IPS-20b (cell line): ENCODE measurements around the gene MAP4K5.
"Not testable (repeated sequence)": the region's sequence is repeated elsewhere in the genome, so short reads cannot be mapped to it uniquely, and the experiment has no call there.

Experiments
- H3K27ac ChIP-seq: one replicate; pipeline ENCODE4 v1.5.1; 2013; ENCODE audit warnings: low read length
- H3K27me3 ChIP-seq: 2 replicates; pipeline ENCODE4 v1.6.1; 2013; ENCODE audit warnings: mild to moderate bottlenecking, low read length, inconsistent platforms; ENCODE audit not compliant: insufficient read depth
- H3K36me3 ChIP-seq: 2 replicates; pipeline ENCODE4 v1.6.1; 2013; ENCODE audit warnings: low read depth, mild to moderate bottlenecking, inconsistent platforms, low read length, moderate library complexity; ENCODE audit not compliant: insufficient read depth
- H3K4me1 ChIP-seq: 2 replicates; pipeline ENCODE4 v1.6.1; 2013; ENCODE audit warnings: mild to moderate bottlenecking, control low read depth, inconsistent platforms, low read length, moderate library complexity; ENCODE audit not compliant: insufficient read depth
- H3K4me3 ChIP-seq: 2 replicates; pipeline ENCODE4 v1.5.1; 2013; ENCODE audit warnings: mild to moderate bottlenecking, low read length, inconsistent platforms
- H3K9ac ChIP-seq: 2 replicates; pipeline ENCODE4 v1.6.1; 2013; ENCODE audit warnings: low read depth, mild to moderate bottlenecking, inconsistent platforms, low read length, moderate library complexity
- H3K9me3 ChIP-seq: 2 replicates; pipeline ENCODE4 v1.6.1; 2013; ENCODE audit warnings: mild to moderate bottlenecking, low read depth, low read length, inconsistent platforms; ENCODE audit not compliant: insufficient read depth

MAP4K5 gene

DNA sequence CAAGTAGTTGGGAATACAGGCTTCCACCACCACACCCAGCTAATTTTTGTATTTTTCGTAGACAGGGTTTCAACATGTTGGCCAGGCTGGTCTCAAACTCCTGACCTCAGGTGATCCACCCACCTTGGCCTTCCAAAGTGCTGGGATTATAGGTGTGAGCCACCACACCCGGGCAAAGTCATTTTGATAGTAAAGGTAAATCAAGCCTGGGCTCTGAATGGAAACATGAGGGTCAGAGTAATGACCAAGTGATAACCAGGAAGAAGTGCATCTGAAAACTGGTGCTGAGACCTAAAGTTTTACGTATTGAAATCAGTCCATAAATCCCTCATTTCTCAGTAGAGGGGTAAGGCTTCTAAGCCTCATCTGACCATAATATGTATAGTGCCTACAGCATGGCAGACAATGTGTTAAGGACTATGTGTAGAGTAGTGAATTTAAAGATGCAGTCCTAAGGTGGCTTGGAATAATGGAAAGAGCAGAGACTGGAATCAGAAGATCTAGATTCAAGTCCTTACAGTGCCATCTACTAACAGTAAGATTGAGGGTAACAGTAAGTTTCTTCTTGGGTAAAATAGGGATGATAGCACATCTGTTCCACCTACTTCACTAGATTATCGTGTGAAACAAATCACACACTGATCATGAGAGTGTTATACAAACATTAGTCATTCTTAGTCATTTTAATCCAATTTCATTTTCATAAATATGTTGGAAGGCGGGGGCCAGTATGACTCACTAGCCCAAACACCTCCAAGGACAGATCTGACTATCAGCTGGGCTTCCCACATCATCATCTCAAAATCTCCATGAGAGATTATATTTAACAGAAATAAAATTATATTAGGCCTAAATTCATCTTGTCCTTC, 11.2 kb downstream of the MAP4K5 start:
- Histone ChIP-seq H3K4me1 (peaks cover 11% of the 10 kb centered on the region), H3K36me3 (no peaks in the 10 kb centered on the region), H3K9ac (no peak overlapping the region), H3K9me3 (no peaks in the 10 kb centered on the region), H3K27ac (no peak overlapping the region), H3K27me3 (no peaks in the 10 kb centered on the region), H3K4me3 (no peak overlapping the region)

DNA sequence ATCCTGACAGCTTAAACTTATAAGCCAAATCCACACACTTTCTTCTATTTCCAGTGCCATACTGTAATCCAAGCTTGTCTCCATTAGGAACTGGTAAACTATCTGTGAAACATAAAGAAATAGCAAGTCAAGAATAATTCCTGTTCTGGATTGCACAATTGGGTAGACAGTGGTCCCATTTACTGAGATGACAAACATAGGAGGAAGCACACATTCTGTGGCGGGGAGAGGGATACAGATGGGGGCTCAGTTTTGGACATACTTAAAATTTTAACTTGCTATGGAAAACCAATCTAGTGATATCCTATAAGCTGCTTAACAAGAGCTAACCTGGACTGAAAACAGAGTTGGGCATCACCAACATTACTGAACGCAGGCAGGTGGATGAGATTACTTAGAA, 16.3 kb downstream of the MAP4K5 start:
- H3K36me3 ChIP-seq, result no peaks in the 10 kb centered on the region
- no peak overlapping the region for H3K9ac ChIP-seq
- no peaks in the 10 kb centered on the region for H3K9me3 ChIP-seq
- H3K4me1 ChIP-seq, result no peaks in the 10 kb centered on the region
- no peak overlapping the region for H3K27ac ChIP-seq
- H3K27me3 ChIP-seq, result no peaks in the 10 kb centered on the region
- H3K4me3 ChIP-seq, result no peak overlapping the region

DNA sequence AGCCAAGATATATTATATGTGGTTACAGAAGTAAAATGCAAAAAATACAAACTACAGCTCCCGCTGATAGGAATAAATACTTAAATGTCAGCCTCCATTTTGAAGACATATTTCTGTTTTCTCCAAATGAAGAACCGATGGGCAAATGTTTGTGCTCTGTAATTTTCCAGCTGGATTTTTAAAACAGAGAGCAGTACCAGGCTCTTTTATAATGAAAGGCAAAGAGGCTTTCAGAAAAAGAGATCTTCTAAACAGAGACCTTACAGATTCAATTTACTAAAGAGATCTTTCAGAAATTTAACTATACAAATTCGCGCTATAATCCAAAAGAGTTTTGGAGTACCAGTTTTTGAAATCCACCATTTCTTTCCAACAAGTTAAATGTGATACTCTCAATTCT, 19.9 kb downstream of the MAP4K5 start:
- Histone ChIP-seq H3K4me1 (no peaks in the 10 kb centered on the region), H3K9ac (no peak overlapping the region), H3K27ac (no peak overlapping the region), H3K9me3 (no peaks in the 10 kb centered on the region), H3K4me3 (no peak overlapping the region), H3K27me3 (no peaks in the 10 kb centered on the region), H3K36me3 (no peaks in the 10 kb centered on the region)

DNA sequence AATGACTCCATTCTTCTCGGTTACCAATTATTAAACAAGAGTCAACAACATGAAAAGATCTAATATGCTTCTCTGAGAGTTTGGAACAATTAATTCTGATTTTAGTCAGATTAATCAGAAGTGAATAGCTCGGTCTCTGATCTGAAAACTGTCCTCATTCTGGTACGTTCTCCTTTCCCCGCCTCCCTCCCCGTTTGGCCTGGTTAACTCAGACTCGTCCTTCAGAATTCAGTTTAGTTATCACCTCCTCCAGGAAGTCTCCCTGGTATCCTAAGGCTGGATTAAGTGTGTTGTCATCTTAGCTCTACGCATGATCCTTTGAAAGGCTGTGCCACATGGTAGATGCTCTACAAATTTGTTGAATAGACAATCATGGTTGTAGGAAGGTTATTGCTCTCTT, 22.2 kb downstream of the MAP4K5 start:
- no peaks in the 10 kb centered on the region for H3K4me1 ChIP-seq
- no peaks in the 10 kb centered on the region for H3K9me3 ChIP-seq
- no peaks in the 10 kb centered on the region for H3K36me3 ChIP-seq
- H3K27me3 ChIP-seq, result no peaks in the 10 kb centered on the region
- H3K4me3 ChIP-seq, result no peak overlapping the region
- no peak overlapping the region for H3K27ac ChIP-seq
- no peak overlapping the region for H3K9ac ChIP-seq

DNA sequence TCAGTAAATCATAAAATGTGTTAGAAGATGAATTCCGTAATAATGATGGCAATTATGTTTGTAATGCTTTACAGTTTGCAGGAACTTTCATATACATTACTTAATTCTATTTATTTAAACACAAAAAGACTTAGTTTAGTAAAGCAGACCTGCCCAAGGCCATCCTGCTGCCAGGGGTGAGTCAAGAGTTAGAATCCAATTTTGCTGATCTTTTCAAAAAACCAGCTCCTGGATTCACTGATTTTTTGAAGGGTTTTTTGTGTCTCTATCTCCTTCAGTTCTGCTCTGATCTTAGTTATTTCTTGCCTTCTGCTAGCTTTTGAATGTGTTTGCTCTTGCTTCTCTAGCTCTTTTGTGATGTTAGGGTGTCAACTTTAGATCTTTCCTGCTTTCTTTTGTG, 25.3 kb downstream of the MAP4K5 start:
- not testable (repeated sequence) for H3K4me1 ChIP-seq, H3K4me3 ChIP-seq, H3K9me3 ChIP-seq, H3K27me3 ChIP-seq, H3K9ac ChIP-seq, H3K27ac ChIP-seq
- H3K36me3 ChIP-seq, result peaks cover 26% of the 10 kb centered on the region

DNA sequence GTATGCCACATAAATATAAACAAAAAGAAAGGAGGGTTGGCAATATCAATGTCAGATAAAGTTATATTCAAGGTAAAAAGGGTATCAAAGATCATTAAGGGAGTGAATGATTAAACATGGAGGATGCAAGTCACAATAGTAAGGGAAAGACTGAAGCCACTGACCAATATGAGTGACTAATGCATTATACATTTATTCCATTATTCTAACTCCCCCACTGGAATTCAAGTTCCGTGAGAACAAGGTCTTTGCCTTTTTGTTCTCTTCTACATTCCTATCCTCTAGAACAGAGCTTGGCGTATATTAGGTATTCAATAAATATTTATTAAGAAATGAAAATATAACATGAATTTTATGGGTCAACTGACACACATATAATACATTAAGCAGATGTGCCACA, 30.7 kb downstream of the MAP4K5 start:
- Histone ChIP-seq H3K9ac (no peak overlapping the region), H3K27ac (no peak overlapping the region), H3K27me3 (no peaks in the 10 kb centered on the region), H3K36me3 (peaks cover 40% of the 10 kb centered on the region), H3K4me1 (no peaks in the 10 kb centered on the region), H3K9me3 (no peaks in the 10 kb centered on the region), H3K4me3 (no peak overlapping the region)

DNA sequence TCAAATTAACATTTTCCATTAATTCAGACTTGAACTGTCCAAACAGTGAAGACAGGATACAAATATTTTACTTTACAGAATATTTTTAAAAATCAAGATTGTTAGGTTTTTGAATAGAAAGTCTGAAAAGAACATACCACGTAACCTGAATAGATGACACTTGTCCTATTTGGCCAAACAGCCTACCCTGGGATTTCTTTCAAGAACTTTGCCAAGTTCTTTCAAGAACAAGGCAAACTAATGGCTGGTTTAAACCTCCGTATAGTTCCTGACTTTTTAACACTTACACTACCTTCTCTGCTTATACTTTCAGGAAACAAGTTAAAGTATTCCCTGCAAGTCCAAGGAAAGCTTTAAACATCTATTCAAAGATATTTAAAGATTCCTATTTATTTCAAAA, 35.0 kb downstream of the MAP4K5 start:
- H3K9ac ChIP-seq, result no peak overlapping the region
- H3K36me3 ChIP-seq, result peaks cover 17% of the 10 kb centered on the region; the same call in 1 of the 2 replicates

DNA sequence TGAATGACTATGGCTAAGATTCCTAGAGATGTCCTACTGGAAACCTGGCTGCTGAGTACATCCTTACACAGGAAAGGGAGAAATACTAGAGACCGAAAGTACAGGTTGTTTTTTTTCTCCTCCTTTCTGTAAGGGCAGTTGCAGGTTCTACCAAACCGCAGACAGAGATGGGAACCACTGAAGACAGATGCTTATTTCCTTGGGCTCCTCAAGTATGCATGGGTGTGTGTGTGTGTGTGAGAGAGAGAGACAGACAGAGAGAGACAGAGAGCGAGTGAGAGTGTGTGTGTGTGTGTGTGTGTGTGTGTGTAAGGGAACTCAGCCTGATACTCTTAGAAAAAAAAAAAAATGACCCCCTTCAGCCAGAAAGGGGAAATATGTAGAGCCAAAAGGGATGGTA, 42.5 kb downstream of the MAP4K5 start:
- Histone ChIP-seq H3K9ac (no peak overlapping the region), H3K4me1 (no peaks in the 10 kb centered on the region)

More for the DNA sequence above, 35.0 kb downstream of the MAP4K5 start:
- Histone ChIP-seq H3K27me3 (no peaks in the 10 kb centered on the region), H3K9me3 (no peaks in the 10 kb centered on the region), H3K27ac (no peak overlapping the region), H3K4me1 (no peaks in the 10 kb centered on the region), H3K4me3 (no peak overlapping the region)

DNA sequence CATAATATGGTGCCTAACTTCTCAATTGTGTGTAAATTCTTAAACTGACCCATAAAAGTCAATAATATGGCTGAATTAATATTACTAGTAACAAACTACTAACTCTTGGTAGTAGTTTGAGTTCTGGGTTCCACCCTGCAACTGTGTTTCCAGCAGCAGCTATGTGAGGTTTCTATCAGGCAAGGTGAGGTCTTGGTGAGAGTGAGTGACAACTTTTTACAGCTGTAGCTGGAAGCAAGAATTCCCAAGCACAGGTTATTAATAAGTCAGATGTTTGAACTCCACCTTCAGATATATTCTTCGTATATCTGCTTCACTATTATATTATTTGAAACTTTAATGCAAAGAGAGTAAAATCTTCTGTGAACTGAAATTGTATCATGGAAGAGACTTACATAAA, 43.8 kb downstream of the MAP4K5 start:
- Histone ChIP-seq H3K27me3 (no peaks in the 10 kb centered on the region), H3K4me1 (no peaks in the 10 kb centered on the region), H3K27ac (no peak overlapping the region), H3K36me3 (peaks cover 5% of the 10 kb centered on the region; the same call in 1 of the 2 replicates), H3K4me3 (no peak overlapping the region), H3K9ac (no peak overlapping the region), H3K9me3 (no peaks in the 10 kb centered on the region)

More for the DNA sequence above, 42.5 kb downstream of the MAP4K5 start:
- no peaks in the 10 kb centered on the region for H3K27me3 ChIP-seq
- no peak overlapping the region for H3K27ac ChIP-seq
- H3K36me3 ChIP-seq, result peaks cover 5% of the 10 kb centered on the region; the same call in 1 of the 2 replicates
- H3K9me3 ChIP-seq, result no peaks in the 10 kb centered on the region
- H3K4me3 ChIP-seq, result no peak overlapping the region

DNA sequence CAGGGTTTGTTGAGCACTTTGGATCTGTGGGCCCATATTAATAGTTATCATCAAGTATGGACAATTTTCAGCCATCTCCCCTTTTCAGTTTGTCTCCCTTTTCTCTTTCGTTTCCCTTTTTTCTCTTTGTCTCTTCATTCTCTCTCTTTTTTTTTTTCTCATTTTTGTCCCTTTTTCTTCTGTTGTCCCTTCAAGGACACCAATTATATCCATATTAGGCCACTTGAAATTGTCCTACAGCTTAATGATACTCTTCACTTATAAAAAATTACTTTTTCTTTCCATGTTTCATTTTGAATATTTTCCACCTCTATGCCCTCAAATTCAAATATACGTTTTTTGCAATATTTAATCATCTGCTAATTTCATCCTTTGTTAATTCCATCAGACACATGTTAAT, 53.3 kb downstream of the MAP4K5 start:
- Histone ChIP-seq H3K27me3 (no peaks in the 10 kb centered on the region), H3K4me3 (no peak overlapping the region), H3K27ac (no peak overlapping the region), H3K9me3 (no peaks in the 10 kb centered on the region), H3K36me3 (peaks cover 17% of the 10 kb centered on the region), H3K4me1 (no peaks in the 10 kb centered on the region), H3K9ac (no peak overlapping the region)

DNA sequence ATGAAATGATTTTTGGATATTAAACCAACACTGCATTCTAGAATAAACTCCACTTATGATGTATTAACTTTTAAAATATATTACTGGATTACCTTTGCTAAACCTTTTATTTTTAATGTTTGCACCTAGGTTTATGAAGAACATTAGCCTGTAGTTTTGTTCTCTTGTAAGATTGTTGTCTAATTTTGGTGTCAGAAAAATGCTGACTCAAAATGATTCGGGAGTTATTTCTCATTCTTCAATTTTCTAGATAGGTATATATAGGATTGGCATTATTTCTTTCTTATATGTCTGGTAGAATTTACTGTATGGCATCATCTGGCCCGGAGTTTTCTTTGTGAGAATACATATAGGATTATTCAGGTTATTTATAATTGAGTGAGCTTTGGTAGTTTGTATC, 54.6 kb downstream of the MAP4K5 start:
- no peaks in the 10 kb centered on the region for H3K9me3 ChIP-seq
- H3K27ac ChIP-seq, result no peak overlapping the region
- H3K27me3 ChIP-seq, result no peaks in the 10 kb centered on the region
- H3K9ac ChIP-seq, result no peak overlapping the region
- no peak overlapping the region for H3K4me3 ChIP-seq
- no peaks in the 10 kb centered on the region for H3K4me1 ChIP-seq
- H3K36me3 ChIP-seq, result peaks cover 28% of the 10 kb centered on the region

DNA sequence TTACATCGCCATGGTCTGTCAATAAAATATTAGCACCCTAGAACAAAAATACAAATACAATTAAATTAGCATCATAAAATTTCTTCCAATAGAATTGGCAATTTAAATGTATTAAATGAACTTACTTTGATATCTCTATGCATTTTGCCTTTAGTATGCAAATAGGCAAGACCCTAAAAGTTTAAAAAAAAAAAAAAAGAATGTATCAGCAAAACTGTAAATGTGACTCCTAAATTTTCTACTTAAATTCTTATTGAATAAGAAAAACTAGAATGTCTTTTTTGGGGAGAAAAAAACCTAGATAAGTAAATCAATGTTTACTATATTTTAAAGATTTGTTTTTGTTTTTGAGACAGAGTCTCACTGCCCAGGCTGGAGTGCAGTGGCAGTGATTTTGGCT, 56.2 kb downstream of the MAP4K5 start:
- Histone ChIP-seq H3K9me3 (peaks cover 11% of the 10 kb centered on the region; the same call in 1 of the 2 replicates), H3K27ac (no peak overlapping the region), H3K4me1 (no peaks in the 10 kb centered on the region), H3K36me3 (peaks cover 43% of the 10 kb centered on the region), H3K4me3 (no peak overlapping the region), H3K9ac (no peak overlapping the region), H3K27me3 (no peaks in the 10 kb centered on the region)
